HUES64 (cell line): ENCODE measurements around the gene TMCC2.
"Not testable (repeated sequence)": the region's sequence is repeated elsewhere in the genome, so short reads cannot be mapped to it uniquely, and the experiment has no call there.

Experiments used
- H3K27ac ChIP-seq: 2 replicates; pipeline ENCODE4 v1.7.0; 2013; ENCODE audit warnings: low read depth, low read length, inconsistent platforms
- H3K27me3 ChIP-seq: 2 replicates; pipeline ENCODE4 v1.6.1; 2013; ENCODE audit warnings: mild to moderate bottlenecking, low read length; ENCODE audit not compliant: insufficient read depth
- H3K36me3 ChIP-seq: 2 replicates; pipeline ENCODE4 v1.6.1; 2013; ENCODE audit warnings: mild to moderate bottlenecking, low read length; ENCODE audit not compliant: insufficient read depth
- H3K4me1 ChIP-seq: 2 replicates; pipeline ENCODE4 v1.6.1; 2013; ENCODE audit warnings: mild to moderate bottlenecking, low read length, moderate library complexity; ENCODE audit not compliant: insufficient read depth
- H3K4me3 ChIP-seq: 2 replicates; pipeline ENCODE4 v1.5.1; 2013; ENCODE audit warnings: mild to moderate bottlenecking, low read length, moderate library complexity
- H3K9ac ChIP-seq: 2 replicates; pipeline ENCODE4 v1.6.1; 2013; ENCODE audit warnings: mild to moderate bottlenecking, low read depth, low read length
- H3K9me3 ChIP-seq: 2 replicates; pipeline ENCODE4 v1.6.1; 2013; ENCODE audit warnings: low read depth, low read length; ENCODE audit not compliant: insufficient read depth
- WGBS: fragments of 150-250, 120-280 bp; methylation state at CpG from one replicate; pipeline ENCODE4 v1.1.7; 2013; ENCODE audit warnings: missing lambda C conversion rate; 5-methylcytosine and 5-hydroxymethylcytosine counted together

Gene TMCC2

GRCh38 chr1:205232127-205232820, 4.5 kb downstream of the TMCC2 start:
- 93% methylated on average over 7 of the region's 7 CpGs for WGBS
- H3K4me1 ChIP-seq, result peaks cover 5% of the 10 kb centered on the region; the same call in 1 of the 2 replicates
- no peaks in the 10 kb centered on the region for H3K36me3 ChIP-seq
- H3K9ac ChIP-seq, result no peak overlapping the region
- H3K9me3 ChIP-seq, result no peaks in the 10 kb centered on the region
- no peak overlapping the region for H3K4me3 ChIP-seq
- no peak overlapping the region for H3K27ac ChIP-seq
- peaks cover 9% of the 10 kb centered on the region for H3K27me3 ChIP-seq

- Histone ChIP-seq H3K9me3 (no peaks in the 10 kb centered on the region), H3K36me3 (no peaks in the 10 kb centered on the region), H3K9ac (no peak overlapping the region), H3K4me1 (0 out of 2 replicates have a peak, but pooled peaks cover 5% of the 10 kb centered on the region), H3K27ac (no peak overlapping the region), H3K4me3 (no peak overlapping the region), H3K27me3 (peaks cover 9% of the 10 kb centered on the region)
- WGBS, result no CpG with 5 or more reads among the region's 3 CpGs
Observed at GRCh38 chr1:205232945-205233397, 5.2 kb downstream of the TMCC2 start.

GRCh38 chr1:205233986-205234385, 6.2 kb downstream of the TMCC2 start:
- H3K9ac ChIP-seq, H3K36me3 ChIP-seq, H3K9me3 ChIP-seq, H3K4me3 ChIP-seq, H3K4me1 ChIP-seq, H3K27me3 ChIP-seq, H3K27ac ChIP-seq: not testable (repeated sequence)
- 94% methylated on average over 7 of the region's 7 CpGs for WGBS

GRCh38 chr1:205235951-205236350, 8.2 kb downstream of the TMCC2 start:
- no peaks in the 10 kb centered on the region for H3K4me1 ChIP-seq
- no peaks in the 10 kb centered on the region for H3K27me3 ChIP-seq
- no peaks in the 10 kb centered on the region for H3K9me3 ChIP-seq
- H3K27ac ChIP-seq, result no peak overlapping the region
- 97% methylated on average over 6 of the region's 6 CpGs for WGBS
- no peaks in the 10 kb centered on the region for H3K36me3 ChIP-seq
- H3K9ac ChIP-seq, result no peak overlapping the region
- H3K4me3 ChIP-seq, result no peak overlapping the region

GRCh38 chr1:205236526-205236925, 8.8 kb downstream of the TMCC2 start:
- H3K4me3 ChIP-seq, result no peak overlapping the region
- 95% methylated on average over 8 of the region's 8 CpGs for WGBS
- no peak overlapping the region for H3K27ac ChIP-seq
- H3K9me3 ChIP-seq, result no peaks in the 10 kb centered on the region
- no peak overlapping the region for H3K9ac ChIP-seq
- H3K27me3 ChIP-seq, result no peaks in the 10 kb centered on the region
- H3K4me1 ChIP-seq, result no peaks in the 10 kb centered on the region
- no peaks in the 10 kb centered on the region for H3K36me3 ChIP-seq

- 96% methylated on average over 4 of the region's 4 CpGs for WGBS
- Histone ChIP-seq H3K4me3 (no peak overlapping the region), H3K9me3 (no peaks in the 10 kb centered on the region), H3K4me1 (no peaks in the 10 kb centered on the region), H3K27ac (no peak overlapping the region), H3K9ac (no peak overlapping the region), H3K27me3 (no peaks in the 10 kb centered on the region), H3K36me3 (no peaks in the 10 kb centered on the region; the same call in 1 of the 2 replicates)
Observed at GRCh38 chr1:205236951-205237475, 9.3 kb downstream of the TMCC2 start.

GRCh38 chr1:205237526-205238484, 10.1 kb downstream of the TMCC2 start:
- no peak overlapping the region for H3K9ac ChIP-seq
- no peaks in the 10 kb centered on the region; the same call in 1 of the 2 replicates for H3K36me3 ChIP-seq
- no peak overlapping the region for H3K27ac ChIP-seq
- no peak overlapping the region for H3K4me3 ChIP-seq
- H3K27me3 ChIP-seq, result no peaks in the 10 kb centered on the region
- no peaks in the 10 kb centered on the region for H3K9me3 ChIP-seq
- WGBS, result 86% methylated on average over 12 of the region's 12 CpGs
- H3K4me1 ChIP-seq, result no peaks in the 10 kb centered on the region

- Histone ChIP-seq H3K27me3 (no peaks in the 10 kb centered on the region), H3K9ac (no peak overlapping the region), H3K4me3 (no peak overlapping the region), H3K36me3 (no peaks in the 10 kb centered on the region; the same call in 1 of the 2 replicates), H3K4me1 (no peaks in the 10 kb centered on the region), H3K9me3 (no peaks in the 10 kb centered on the region), H3K27ac (no peak overlapping the region)
- 91% methylated on average over 3 of the region's 3 CpGs for WGBS
Observed at GRCh38 chr1:205239078-205239477, 11.3 kb downstream of the TMCC2 start.

- no peak overlapping the region for H3K4me3 ChIP-seq
- H3K9ac ChIP-seq, result no peak overlapping the region
- no peaks in the 10 kb centered on the region for H3K27me3 ChIP-seq
- WGBS, result 91% methylated on average over 6 of the region's 6 CpGs
- H3K27ac ChIP-seq, result no peak overlapping the region
- no peaks in the 10 kb centered on the region for H3K9me3 ChIP-seq
- no peaks in the 10 kb centered on the region; the same call in 1 of the 2 replicates for H3K36me3 ChIP-seq
- H3K4me1 ChIP-seq, result no peaks in the 10 kb centered on the region
Observed at GRCh38 chr1:205240118-205240517, 12.4 kb downstream of the TMCC2 start.

- Histone ChIP-seq H3K27ac (no peak overlapping the region), H3K27me3 (no peaks in the 10 kb centered on the region), H3K9me3 (no peaks in the 10 kb centered on the region), H3K36me3 (no peaks in the 10 kb centered on the region; the same call in 1 of the 2 replicates), H3K4me3 (no peak overlapping the region), H3K9ac (no peak overlapping the region), H3K4me1 (no peaks in the 10 kb centered on the region)
- 94% methylated on average over 3 of the region's 3 CpGs for WGBS
Observed at GRCh38 chr1:205240569-205240968, 12.8 kb downstream of the TMCC2 start.
